GM12872 (cell line): ENCODE measurements around the gene RAPGEF5.

Source experiments
- TF ChIP-seq, protein P1 (sequence below): IDR thresholded peaks from 3 replicates; pipeline ENCODE4 v1.5.1; 2011; ENCODE audit warnings: low read depth, mild to moderate bottlenecking, low read length, moderate library complexity; ENCODE audit not compliant: insufficient read depth

RAPGEF5 gene

DNA sequence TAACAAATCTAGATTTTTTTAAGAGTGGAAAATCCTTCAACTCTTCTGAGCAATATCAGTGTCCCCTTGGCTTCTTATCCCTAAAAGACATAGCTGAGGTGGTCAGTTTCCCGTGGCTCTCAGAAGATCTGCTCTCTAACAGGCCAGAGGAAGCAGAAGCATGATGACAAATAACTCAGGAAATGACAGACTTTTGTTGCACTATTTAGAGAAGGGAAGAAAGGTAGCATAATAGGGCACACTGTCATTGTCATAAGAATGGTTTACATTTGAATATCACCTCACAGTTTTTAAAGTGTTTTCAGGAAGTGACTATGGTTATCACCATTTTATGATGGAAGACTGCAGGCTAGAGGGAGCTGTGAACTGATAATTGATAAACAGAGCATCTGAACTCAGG, 33.6 kb upstream of the RAPGEF5 start:
- TF ChIP-seq, protein P1, sequence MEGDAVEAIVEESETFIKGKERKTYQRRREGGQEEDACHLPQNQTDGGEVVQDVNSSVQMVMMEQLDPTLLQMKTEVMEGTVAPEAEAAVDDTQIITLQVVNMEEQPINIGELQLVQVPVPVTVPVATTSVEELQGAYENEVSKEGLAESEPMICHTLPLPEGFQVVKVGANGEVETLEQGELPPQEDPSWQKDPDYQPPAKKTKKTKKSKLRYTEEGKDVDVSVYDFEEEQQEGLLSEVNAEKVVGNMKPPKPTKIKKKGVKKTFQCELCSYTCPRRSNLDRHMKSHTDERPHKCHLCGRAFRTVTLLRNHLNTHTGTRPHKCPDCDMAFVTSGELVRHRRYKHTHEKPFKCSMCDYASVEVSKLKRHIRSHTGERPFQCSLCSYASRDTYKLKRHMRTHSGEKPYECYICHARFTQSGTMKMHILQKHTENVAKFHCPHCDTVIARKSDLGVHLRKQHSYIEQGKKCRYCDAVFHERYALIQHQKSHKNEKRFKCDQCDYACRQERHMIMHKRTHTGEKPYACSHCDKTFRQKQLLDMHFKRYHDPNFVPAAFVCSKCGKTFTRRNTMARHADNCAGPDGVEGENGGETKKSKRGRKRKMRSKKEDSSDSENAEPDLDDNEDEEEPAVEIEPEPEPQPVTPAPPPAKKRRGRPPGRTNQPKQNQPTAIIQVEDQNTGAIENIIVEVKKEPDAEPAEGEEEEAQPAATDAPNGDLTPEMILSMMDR, result no peak

DNA sequence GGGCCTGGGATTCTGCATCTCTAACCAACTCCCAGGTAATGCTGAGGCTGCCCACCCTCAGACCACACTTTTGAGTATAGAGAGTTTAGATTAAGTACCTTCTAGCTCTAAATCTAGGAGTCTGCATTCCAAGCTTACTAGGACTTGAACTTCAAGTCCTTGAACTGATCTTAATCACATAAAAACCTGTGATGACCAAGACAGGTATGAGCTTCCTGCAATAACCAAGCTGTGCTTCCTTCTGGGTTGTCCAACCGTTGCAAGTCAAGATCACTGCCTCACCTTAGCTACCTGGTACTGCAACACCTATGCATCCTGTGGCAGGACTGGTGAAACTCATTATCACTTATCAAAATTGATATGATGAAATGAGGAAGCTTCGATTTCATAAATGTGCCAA, 32.9 kb upstream of the RAPGEF5 start:
- TF ChIP-seq, protein P1, result no peak

DNA sequence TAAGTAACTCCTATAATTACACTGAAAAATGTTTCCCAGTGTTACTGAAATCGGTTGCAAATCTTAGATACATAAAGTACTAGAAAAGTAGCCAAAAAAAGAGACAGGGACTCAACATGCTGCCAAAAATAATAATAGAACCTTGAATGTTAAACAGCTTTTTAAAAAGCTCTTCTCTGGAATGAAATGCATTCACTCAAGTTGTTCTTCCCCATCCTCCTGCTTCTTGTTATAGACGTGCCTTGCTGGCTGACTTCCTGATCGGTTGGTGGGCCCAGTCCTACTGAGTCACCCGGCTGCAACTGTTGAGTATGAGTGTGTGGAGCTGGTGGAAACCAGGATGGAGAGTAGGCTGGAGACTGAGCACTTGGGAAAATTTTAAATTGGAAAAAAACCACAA, 30.6 kb upstream of the RAPGEF5 start:
- TF ChIP-seq, protein P1, result no peak

DNA sequence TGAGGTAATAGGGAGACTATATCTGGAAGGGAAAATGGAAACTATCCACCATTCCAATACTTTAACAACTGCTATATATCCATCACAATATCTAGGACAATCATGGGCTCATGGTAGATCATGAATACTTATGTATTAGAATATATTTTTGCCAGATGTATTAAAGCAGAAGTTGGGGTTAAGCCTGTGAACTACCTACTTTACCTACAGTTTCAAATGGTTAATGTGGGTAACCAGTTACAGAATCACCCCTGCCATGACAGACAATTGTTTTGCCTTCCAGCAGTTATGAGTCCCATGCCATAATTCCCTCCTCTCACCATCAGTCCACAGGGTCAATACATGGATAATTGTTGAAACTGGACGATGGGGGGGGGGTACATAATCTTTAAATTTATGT, 29.9 kb upstream of the RAPGEF5 start:
- TF ChIP-seq, protein P1, result no peak

DNA sequence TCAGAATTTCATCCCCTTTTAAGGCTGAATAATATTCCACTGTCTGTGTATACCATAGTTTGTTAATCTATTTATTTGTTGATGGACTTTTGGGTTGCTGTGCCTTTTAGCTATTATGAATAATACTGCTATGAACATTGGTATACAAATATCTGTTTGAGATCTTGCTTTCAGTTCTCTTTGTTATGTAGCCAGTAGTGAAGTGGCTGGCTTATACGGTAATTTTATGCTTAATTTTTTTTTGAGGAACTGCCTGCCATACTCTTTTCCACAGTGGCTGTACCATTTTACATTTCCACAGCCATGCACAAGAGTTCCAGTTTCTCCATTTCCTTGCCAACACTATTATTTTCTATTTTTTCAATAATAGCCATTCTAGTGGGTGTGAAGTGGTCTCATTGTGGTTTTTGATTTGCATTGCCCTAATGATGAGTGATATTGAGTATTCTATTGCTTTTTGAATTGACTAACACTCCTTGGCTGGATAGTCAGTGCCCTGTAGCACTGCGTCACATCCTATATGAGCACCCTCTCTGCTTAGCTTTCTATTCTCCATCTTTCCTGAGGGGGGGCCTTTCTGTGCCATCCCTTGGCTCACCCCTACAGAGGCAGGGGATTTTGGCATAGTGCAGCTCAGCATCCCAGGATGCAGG, 29.4 kb upstream of the RAPGEF5 start:
- TF ChIP-seq, protein P1, result no peak

DNA sequence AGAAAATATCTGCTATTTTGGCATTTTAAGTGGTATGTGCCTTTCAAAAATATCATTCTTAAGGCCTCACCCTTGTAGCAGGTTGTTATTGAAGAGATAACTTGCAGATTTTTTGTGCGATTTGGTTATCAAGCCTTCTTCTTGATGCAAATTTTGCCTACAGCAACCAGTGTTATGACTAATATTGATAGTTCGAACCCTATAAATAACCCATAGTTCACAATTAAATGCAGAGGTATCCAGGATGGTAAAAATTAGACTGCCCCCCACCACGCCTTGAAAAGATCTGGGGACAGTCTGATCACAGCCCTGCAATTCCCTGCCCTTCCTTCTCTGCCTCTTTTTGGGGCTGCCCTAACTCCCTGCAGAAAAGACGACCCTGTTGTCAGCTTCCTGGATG, 28.4 kb upstream of the RAPGEF5 start:
- TF ChIP-seq, protein P1, result no peak

DNA sequence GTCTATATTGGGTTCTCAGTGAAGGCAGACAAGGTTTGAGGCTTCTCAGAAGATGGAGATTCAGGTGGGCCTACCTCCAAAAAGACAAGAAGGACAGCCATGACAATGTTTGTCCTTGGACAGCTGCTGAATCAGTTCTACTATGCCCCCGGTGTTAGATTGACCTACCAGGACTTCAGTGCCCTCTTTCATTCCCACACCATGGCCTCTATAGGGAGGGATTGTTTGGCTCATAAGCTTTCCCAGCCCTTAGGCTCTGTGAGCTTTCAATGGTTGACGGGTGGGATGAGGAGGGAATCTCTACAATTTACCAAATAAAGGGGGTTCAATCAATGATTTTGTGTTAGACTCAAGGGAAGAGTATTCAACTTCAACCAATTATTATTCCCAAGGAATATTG, 23.4 kb upstream of the RAPGEF5 start:
- TF ChIP-seq, protein P1, result no peak
